Stimulated activated CD4-positive, alpha-beta T cell treated with anti-CD3 and anti-CD28 coated beads, Interleukin-12 subunit alpha, Interleukin-12 subunit beta, amount 100 ng/mL, for 4 hours (primary cell): ENCODE results near the gene ZNF575.

Source experiments
- DNase-seq: peaks from one replicate; pipeline ENCODE4 v3.0.0-alpha.2; 2020

ZNF575 gene

GRCh38 chr19:43575156-43575950 is 42.4 kb downstream of the ZNF575 start, which contains the start of the genes PINLYP and XRCC1:
Gene PINLYP (plus strand): TSS chr19:43575801. CDS start chr19:43577192, 1,391 bp downstream.
Gene XRCC1 (minus strand): TSS chr19:43575527. CDS start chr19:43575458, 69 bp downstream.
- DNase-seq, result peak; percentile 93

GRCh38 chr19:43575955-43576878 is 43.2 kb downstream of the ZNF575 start:
- no peak for DNase-seq

GRCh38 chr19:43578787-43579186 is 45.8 kb downstream of the ZNF575 start:
- no peak for DNase-seq

GRCh38 chr19:43581467-43581866 is 48.5 kb downstream of the ZNF575 start:
- DNase-seq, result no peak

GRCh38 chr19:43582495-43582894 is 49.5 kb downstream of the ZNF575 start:
- no peak for DNase-seq

- no peak for DNase-seq
Measured at GRCh38 chr19:43584484-43584883, 51.5 kb downstream of the ZNF575 start.
